Nephron (organoid): ENCODE measurements around the gene MRTO4.
"Not testable (repeated sequence)": the region's sequence is repeated elsewhere in the genome, so short reads cannot be mapped to it uniquely, and the experiment has no call there.

Experiments
- H3K27ac Mint-ChIP-seq, 3 experiments: 2 replicates each; pipeline ENCODE4 v1.8.0; 2020; ENCODE audit warnings: mixed read lengths in 3 of 3, mild to moderate bottlenecking in 2 of 3, moderate library complexity in 1 of 3
- H3K27me3 Mint-ChIP-seq: 2 replicates; pipeline ENCODE4 v1.8.0; 2021; ENCODE audit warnings: low read depth, mild to moderate bottlenecking, moderate library complexity, mixed read lengths
- H3K36me3 Mint-ChIP-seq: 2 replicates; pipeline ENCODE4 v1.8.0; 2020; ENCODE audit warnings: low read depth, mixed read lengths
- H3K4me1 Mint-ChIP-seq: 2 replicates; pipeline ENCODE4 v1.8.0; 2020; ENCODE audit warnings: mixed read lengths
- H3K4me3 Mint-ChIP-seq, 3 experiments: 2 replicates each; pipeline ENCODE4 v1.8.0; 2020; ENCODE audit warnings: mild to moderate bottlenecking in 3 of 3, mixed read lengths in 3 of 3, moderate library complexity in 2 of 3
- H3K9me3 Mint-ChIP-seq: 2 replicates; pipeline ENCODE4 v1.8.0; 2020; ENCODE audit warnings: mixed read lengths
- CTCF ChIP-seq, 3 experiments: fragments of 200-600 bp; sonication (generic); IDR thresholded peaks; one replicate each; pipeline ENCODE4 v1.5.0; 2021; ENCODE audit warnings: antibody characterized with exemption in 3 of 3; ENCODE audit not compliant: unreplicated experiment in 3 of 3

Gene MRTO4

GRCh38 chr1:19273106-19273843, 21.7 kb downstream of the MRTO4 start:
- Mint-ChIP-seq H3K27me3 (no peaks in the 10 kb centered on the region), H3K27ac (no peak overlapping the region), H3K9me3 (peaks cover 6% of the 10 kb centered on the region), H3K4me3 (no peak overlapping the region), H3K4me1 (no peaks in the 10 kb centered on the region), H3K36me3 (peaks cover 12% of the 10 kb centered on the region)
- no peak for TF ChIP-seq CTCF (IDR thresholded peaks at IDR 0.05; ENCODE audit: unreplicated experiment in 3 of 3)

GRCh38 chr1:19273844-19274531, 22.4 kb downstream of the MRTO4 start:
- H3K4me3 Mint-ChIP-seq, H3K27me3 Mint-ChIP-seq, H3K27ac Mint-ChIP-seq, H3K4me1 Mint-ChIP-seq, H3K9me3 Mint-ChIP-seq: not testable (repeated sequence)
- H3K36me3 Mint-ChIP-seq = peaks cover 16% of the 10 kb centered on the region

- Mint-ChIP-seq H3K4me1 (no peaks in the 10 kb centered on the region), H3K27me3 (no peaks in the 10 kb centered on the region), H3K36me3 (peaks cover 19% of the 10 kb centered on the region), H3K4me3 (no peak overlapping the region), H3K27ac (no peak overlapping the region), H3K9me3 (peaks cover 8% of the 10 kb centered on the region)
- no peak for TF ChIP-seq CTCF (IDR thresholded peaks at IDR 0.05; ENCODE audit: unreplicated experiment in 3 of 3)
Observed at GRCh38 chr1:19274636-19275035, 23.0 kb downstream of the MRTO4 start.

- Mint-ChIP-seq H3K4me3 (no peak overlapping the region), H3K36me3 (peaks cover 19% of the 10 kb centered on the region), H3K27ac (no peak overlapping the region), H3K27me3 (peaks cover 13% of the 10 kb centered on the region), H3K9me3 (peaks cover 3% of the 10 kb centered on the region), H3K4me1 (no peaks in the 10 kb centered on the region)
- no peak for TF ChIP-seq CTCF (IDR thresholded peaks at IDR 0.05; ENCODE audit: unreplicated experiment in 3 of 3)
Observed at GRCh38 chr1:19283891-19284290, 32.3 kb downstream of the MRTO4 start.

GRCh38 chr1:19284881-19285280, 33.3 kb downstream of the MRTO4 start:
- no peak for TF ChIP-seq CTCF (IDR thresholded peaks at IDR 0.05; ENCODE audit: unreplicated experiment in 3 of 3)
- H3K4me3 Mint-ChIP-seq = no peak overlapping the region
- H3K36me3 Mint-ChIP-seq = peaks cover 23% of the 10 kb centered on the region
- peaks cover 8% of the 10 kb centered on the region for H3K9me3 Mint-ChIP-seq
- H3K27me3 Mint-ChIP-seq = peaks cover 22% of the 10 kb centered on the region
- H3K27ac Mint-ChIP-seq = no peak overlapping the region
- H3K4me1 Mint-ChIP-seq = no peaks in the 10 kb centered on the region

- H3K4me3 Mint-ChIP-seq, H3K9me3 Mint-ChIP-seq, H3K27ac Mint-ChIP-seq, H3K4me1 Mint-ChIP-seq: not testable (repeated sequence)
- H3K27me3 Mint-ChIP-seq = peaks cover 25% of the 10 kb centered on the region
- peaks cover 23% of the 10 kb centered on the region for H3K36me3 Mint-ChIP-seq
Observed at GRCh38 chr1:19285366-19285765, 33.8 kb downstream of the MRTO4 start.

GRCh38 chr1:19285807-19286206, 34.2 kb downstream of the MRTO4 start:
- not testable (repeated sequence) for H3K4me3 Mint-ChIP-seq, H3K9me3 Mint-ChIP-seq, H3K27ac Mint-ChIP-seq, H3K4me1 Mint-ChIP-seq
- Mint-ChIP-seq H3K36me3 (peaks cover 24% of the 10 kb centered on the region), H3K27me3 (peaks cover 25% of the 10 kb centered on the region)
